Heart right ventricle (tissue), 16 donors: ENCODE results near the gene ZNF543. TPM values are rescaled to one million over a fixed set of nuclear protein-coding genes. Genes with fewer than 3 reads are reported as not detected.

ENCODE experiments used
- ATAC-seq, 8 donors: fragments of 200-7000 bp; cut with Tn5 transposase; one replicate each; pipeline ENCODE4 v1.9.1; 2020; ENCODE audit warnings: mild to moderate bottlenecking in 8 of 8, moderate library complexity in 8 of 8, moderate number of reproducible peaks in 1 of 8
- DNase-seq, 2 donors: peaks; one replicate each; pipeline ENCODE4 v3.0.0-alpha.2; 2020
- H3K27ac ChIP-seq, 10 donors: fragments of 200-600 bp; sonication (generic) in 2 of 10; one replicate each; pipeline versions ENCODE4 v1.5.0 to v1.8.0; 2020 to 2022; ENCODE audit warnings: mild to moderate bottlenecking in 3 of 10
- H3K27me3 ChIP-seq, 7 donors: fragments of 200-600 bp; one replicate each; pipeline ENCODE4 v1.8.0; 2021 to 2022; ENCODE audit warnings: mild to moderate bottlenecking in 2 of 7
- H3K36me3 ChIP-seq, 9 donors: fragments of 200-600 bp; sonication (generic) in 1 of 9; one replicate each; pipeline versions ENCODE4 v1.5.0 to v1.8.0; 2020 to 2022; ENCODE audit warnings: mild to moderate bottlenecking in 2 of 9
- H3K4me1 ChIP-seq, 9 donors: fragments of 200-600 bp; sonication (generic) in 1 of 9; one replicate each; pipeline versions ENCODE4 v1.5.0 to v1.8.0; 2020 to 2022; ENCODE audit warnings: mild to moderate bottlenecking in 4 of 9
- H3K4me3 ChIP-seq, 10 donors: fragments of 200-600 bp; sonication (generic) in 2 of 10; one replicate each; pipeline versions ENCODE4 v1.5.0 to v1.8.0; 2020 to 2022; ENCODE audit warnings: mild to moderate bottlenecking in 7 of 10, moderate library complexity in 2 of 10
- H3K9me3 ChIP-seq, 11 donors: fragments of 200-600 bp in 10 of 11; sonication (generic) in 2 of 11; one replicate each; pipeline versions ENCODE4 v1.5.0 to v1.8.0; 2013 to 2022; ENCODE audit warnings: mild to moderate bottlenecking in 2 of 11, control low read depth in 1 of 11, moderate library complexity in 1 of 11
- WGBS, 2 donors: extraction: QIAGEN DNeasy Blood & Tissue Kit; methylation state at CpG; one replicate each; pipeline ENCODE4 v1.1.7; 2013; ENCODE audit warnings: inconsistent platforms in 1 of 2; 5-methylcytosine and 5-hydroxymethylcytosine counted together
- intact Hi-C, 10 donors: fragments of 100-400 bp; cut with DNase I; formaldehyde crosslinking; loops; one replicate each; pipeline versions ENCODE4 v1.11.1 to v1.14.2; 2022
- polyA plus RNA-seq, 2 donors: library from polyadenylated mRNA; stranded (reverse); fragments of 200-250 nt; gene quantifications; one replicate each; pipeline ENCODE4 v1.2.3, GENCODE V29; 2013
- total RNA-seq, 10 donors: library from RNA; stranded (reverse); fragmentation: NEBNext Ultra II Directional in 3 of 10; extraction: Animal tissue kit (Norgen Biotek cat#: 25700) in 3 of 10; gene quantifications; one replicate each; pipeline versions ENCODE4 v1.2.1 to v1.2.4, GENCODE V29; 2021 to 2023
- TF ChIP-seq, protein P1 (sequence below), 9 donors: fragments of 200-600 bp; sonication (generic) in 2 of 9; IDR thresholded peaks; one replicate each; pipeline versions ENCODE4 v1.5.0 to v1.8.0; 2021 to 2022; ENCODE audit warnings: antibody characterized with exemption in 9 of 9, mild to moderate bottlenecking in 5 of 9, moderate library complexity in 1 of 9
- donor health status: Arrhythmogenic right ventricular cardiomyopathy.
- donor health status: ischemic (EF 13 %, LVEDD 7.1; RV severe dilation, severe dysfunction).
- donor health status: healthy with polysubstance abuse.
- donor health status: DM: no; HTN: yes; CAD: no.
- donor health status: DM: no; HTN: no; CAD: no.
- donor health status: ischemic (EF 25% LVEDD 6.9; RV normal size, moderate dysfunction).
- donor health status: ischemic (EF 25% LVEDD 5.7; RV mildly dilated, moderate dysfunction).
- donor health status: healthy.
- donor health status: DM: yes; HTN: yes; CAD: no.
- donor health status: Ischemic cardiomyopathy.
- donor health status: ischemic (EF 35%, LVEDD 5.7; RV mildly dilated, moderate dysfunction).
- donor health status: nonischemic (EF 11% LVEDD 7.7; RV severe dilation, severe dysfunction).
- donor health status: DM: yes; HTN: yes; CAD: no.
- donor health status: PGD.
- donor health status: ischemic (EF 29% LVEDD 5.4; RV normal size, mild dysfunction).
- donor health status: nonischemic (EF 23%, LVEDD 6.1; RV moderate dilation, normal function).

The ZNF543 gene
- total and polyA plus RNA-seq, 12 donors, result 0.86 to 9.2 (median 6.9) TPM

DNA sequence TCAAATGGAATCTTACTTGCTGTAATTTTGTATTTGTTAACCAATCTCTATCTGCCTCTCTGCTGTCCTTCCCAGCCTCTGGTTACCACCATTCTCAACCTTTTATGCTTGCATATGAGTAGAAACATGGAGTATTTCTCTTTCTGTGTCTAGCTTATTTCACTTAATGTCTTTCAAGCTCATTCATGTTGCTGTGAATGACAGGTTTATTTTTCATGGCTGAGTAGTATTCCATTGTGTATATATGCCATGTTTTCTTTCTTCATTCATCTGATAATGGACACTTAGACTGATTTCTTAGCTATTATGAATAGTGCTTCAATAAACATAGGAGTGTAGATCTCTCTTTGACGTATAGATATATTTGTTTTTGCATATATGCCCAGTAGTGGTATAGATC lies 26.6 kb upstream of the ZNF543 start:
- DNase-seq (no peak), ATAC-seq (no peak)
- TF ChIP-seq, protein P1, sequence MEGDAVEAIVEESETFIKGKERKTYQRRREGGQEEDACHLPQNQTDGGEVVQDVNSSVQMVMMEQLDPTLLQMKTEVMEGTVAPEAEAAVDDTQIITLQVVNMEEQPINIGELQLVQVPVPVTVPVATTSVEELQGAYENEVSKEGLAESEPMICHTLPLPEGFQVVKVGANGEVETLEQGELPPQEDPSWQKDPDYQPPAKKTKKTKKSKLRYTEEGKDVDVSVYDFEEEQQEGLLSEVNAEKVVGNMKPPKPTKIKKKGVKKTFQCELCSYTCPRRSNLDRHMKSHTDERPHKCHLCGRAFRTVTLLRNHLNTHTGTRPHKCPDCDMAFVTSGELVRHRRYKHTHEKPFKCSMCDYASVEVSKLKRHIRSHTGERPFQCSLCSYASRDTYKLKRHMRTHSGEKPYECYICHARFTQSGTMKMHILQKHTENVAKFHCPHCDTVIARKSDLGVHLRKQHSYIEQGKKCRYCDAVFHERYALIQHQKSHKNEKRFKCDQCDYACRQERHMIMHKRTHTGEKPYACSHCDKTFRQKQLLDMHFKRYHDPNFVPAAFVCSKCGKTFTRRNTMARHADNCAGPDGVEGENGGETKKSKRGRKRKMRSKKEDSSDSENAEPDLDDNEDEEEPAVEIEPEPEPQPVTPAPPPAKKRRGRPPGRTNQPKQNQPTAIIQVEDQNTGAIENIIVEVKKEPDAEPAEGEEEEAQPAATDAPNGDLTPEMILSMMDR (IDR thresholded peaks at IDR 0.05), result no peak
- intact Hi-C loops, result no loop called here
- H3K27me3 ChIP-seq, result no peaks in the 10 kb centered on the region
- no peak overlapping the region for H3K4me3 ChIP-seq
- H3K9me3 ChIP-seq, result peaks cover 0 to 66% (median 0%) of the 10 kb centered on the region in 11 donors
- WGBS, 2 donors, result 95 to 100% methylated on average over 1 of the region's 1 CpG
- peaks cover 0 to 6% (median 0%) of the 10 kb centered on the region in 9 donors for H3K4me1 ChIP-seq
- peaks cover 12 to 100% (median 66%) of the 10 kb centered on the region in 9 donors for H3K36me3 ChIP-seq
- H3K27ac ChIP-seq, result no peak overlapping the region

DNA sequence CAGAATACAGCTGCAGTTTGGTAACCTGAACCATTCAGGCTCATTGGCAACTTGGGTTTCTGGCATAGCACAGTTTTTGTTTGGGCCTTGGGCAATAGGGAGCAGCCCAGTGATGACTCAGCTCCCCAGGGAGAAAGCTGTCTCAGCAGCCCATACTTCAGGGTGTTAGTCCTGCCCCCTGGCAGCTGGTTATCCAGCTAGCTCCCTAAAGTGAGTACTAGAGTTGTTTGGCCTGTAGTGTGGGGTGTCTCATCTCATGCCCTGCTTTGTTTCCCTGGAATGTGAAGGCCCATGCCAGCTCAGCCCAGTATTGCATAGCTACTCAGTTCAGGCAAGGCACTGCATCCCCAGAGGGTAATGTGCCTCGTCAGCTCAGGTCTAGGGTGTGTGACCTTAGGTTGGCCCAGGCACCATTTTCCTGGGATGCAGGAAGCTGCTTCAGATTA lies 18.2 kb upstream of the ZNF543 start:
- DNase-seq, result no peak
- TF ChIP-seq, protein P1 (IDR thresholded peaks at IDR 0.05), result no peak
- Histone ChIP-seq H3K27ac (peak overlapping the region in 3 of 10 donors; percentile 1 to 21 (median 9)), H3K36me3 (peaks cover 0 to 79% (median 12%) of the 10 kb centered on the region in 9 donors), H3K9me3 (no peaks in the 10 kb centered on the region), H3K4me3 (no peak overlapping the region), H3K27me3 (no peaks in the 10 kb centered on the region), H3K4me1 (peaks cover 0 to 28% (median 13%) of the 10 kb centered on the region in 9 donors)
- peak; percentile 23 to 89 (median 61) for ATAC-seq
- 83 to 85% methylated on average over 1 of the region's 1 CpG for WGBS, 2 donors
- intact Hi-C loops, result no loop called here

DNA sequence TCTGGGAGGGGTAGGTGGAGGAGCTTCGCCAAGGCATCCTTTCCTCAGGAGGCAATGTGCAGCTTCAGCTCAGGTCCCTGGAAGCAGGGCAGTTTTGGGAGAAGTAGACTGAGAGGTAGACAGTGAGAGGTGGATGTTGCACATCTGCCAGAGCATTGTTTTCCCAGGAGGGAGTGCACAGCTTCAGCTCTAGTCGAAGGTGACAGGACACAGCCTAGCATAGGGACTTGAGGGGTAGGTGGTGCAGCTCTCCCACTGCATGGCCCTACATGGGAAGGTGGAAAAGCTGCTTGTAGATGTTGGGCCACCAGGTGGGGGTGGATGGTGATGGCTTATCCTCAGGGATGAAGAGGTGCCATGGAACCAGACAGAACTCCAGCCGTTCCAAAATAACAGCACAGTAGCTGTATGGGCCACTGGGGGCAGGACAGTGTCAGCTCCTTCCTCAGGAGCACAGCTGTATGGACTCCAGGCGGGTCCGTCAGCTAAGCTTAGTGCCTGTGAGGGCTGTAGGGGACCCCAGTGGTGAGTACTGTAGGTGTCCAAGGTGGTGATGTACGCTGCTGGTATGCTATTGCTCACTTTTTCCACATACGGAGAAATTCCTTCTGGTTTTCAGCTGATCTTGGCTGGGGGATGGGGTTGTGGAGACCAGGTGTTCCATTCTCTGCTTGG lies 17.4 kb upstream of the ZNF543 start:
- 79 to 96% methylated on average over 7 of the region's 7 CpGs for WGBS, 2 donors
- no peak overlapping the region for H3K4me3 ChIP-seq
- H3K27me3 ChIP-seq, result no peaks in the 10 kb centered on the region
- intact Hi-C loops, result no loop called here
- H3K9me3 ChIP-seq, result no peaks in the 10 kb centered on the region
- TF ChIP-seq, protein P1 (IDR thresholded peaks at IDR 0.05), result no peak
- DNase-seq (no peak), ATAC-seq (peak in 4 of 8 donors; percentile 25 to 56 (median 27))
- peaks cover 0 to 71% (median 12%) of the 10 kb centered on the region in 9 donors for H3K36me3 ChIP-seq
- H3K4me1 ChIP-seq, result peaks cover 0 to 22% (median 13%) of the 10 kb centered on the region in 9 donors
- H3K27ac ChIP-seq, result no peak overlapping the region

DNA sequence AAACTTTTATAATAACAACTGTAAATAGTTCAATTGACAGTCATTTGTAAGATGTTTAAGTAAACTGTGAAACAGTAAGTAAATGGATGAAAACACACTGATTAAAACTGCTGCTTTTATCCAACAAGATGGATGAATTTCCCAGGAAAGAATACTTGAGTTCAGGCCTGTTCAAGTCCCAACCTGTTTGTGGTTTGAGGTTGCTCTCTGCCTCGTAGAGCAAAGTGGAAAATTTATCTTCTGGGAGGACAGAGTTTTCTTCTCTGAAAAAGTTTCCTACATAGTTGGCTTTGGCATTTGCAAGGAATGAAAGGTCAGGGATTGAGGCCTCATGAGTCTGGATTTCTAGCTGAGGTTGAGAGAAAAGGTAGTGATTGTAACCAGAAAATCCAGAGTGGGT lies 15.2 kb upstream of the ZNF543 start:
- Histone ChIP-seq H3K27ac (no peak overlapping the region), H3K4me3 (no peak overlapping the region), H3K9me3 (peaks cover 0 to 12% (median 0%) of the 10 kb centered on the region in 11 donors), H3K36me3 (peaks cover 0 to 49% (median 10%) of the 10 kb centered on the region in 9 donors), H3K4me1 (peaks cover 0 to 22% (median 13%) of the 10 kb centered on the region in 9 donors), H3K27me3 (no peaks in the 10 kb centered on the region)
- ATAC-seq (no peak), DNase-seq (no peak)
- intact Hi-C loops, result no loop called here
- 33 to 73% methylated on average over 1 of the region's 1 CpG for WGBS, 2 donors
- TF ChIP-seq, protein P1 (IDR thresholded peaks at IDR 0.05), result no peak
